ENCODE measurements around the gene PIGW.

DNA sequence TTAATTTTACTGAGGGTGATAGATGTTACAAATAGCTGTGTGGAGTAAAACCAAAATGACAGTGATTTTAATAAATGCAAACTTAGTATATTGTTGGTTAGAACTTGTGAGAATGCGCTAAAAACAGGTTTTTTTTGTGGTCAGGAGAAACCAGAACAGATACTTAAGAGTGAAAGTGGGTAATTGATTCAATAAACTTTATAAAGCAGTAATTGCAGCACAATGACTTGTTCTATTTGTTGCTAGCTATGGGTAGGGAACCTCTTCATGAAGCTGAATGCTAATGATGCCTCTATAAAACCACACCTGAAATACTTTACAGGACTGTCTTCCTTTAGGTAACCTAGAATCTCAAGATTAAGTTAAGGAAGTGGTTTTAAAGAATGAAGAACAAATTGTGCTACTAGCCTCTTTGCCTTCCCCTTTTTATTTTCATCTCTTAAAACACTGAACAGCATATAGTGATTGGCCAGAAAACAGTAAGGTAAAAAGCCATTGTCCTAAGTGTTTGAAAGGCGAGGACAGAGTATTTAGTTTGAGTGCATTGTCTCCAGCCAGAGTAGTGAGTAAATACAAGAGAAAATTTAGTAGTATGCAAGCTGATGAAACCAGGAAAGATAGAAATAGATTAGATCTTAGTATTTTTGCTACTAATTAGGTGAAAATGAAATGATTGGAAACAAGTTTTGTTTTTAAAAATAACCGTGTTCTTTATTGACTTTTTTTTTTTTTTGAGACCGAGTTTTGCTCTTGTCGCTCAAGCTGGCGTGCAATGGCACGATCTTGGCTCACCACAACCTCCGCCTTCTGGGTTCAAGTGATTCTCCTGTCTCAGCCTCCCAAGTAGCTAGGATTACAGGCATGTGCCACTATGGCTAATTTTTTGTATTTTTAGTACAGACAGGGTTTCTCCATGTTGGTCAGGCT is 16.0 kb downstream of the PIGW start:
- TF ChIP-seq CTCF (conservative IDR thresholded peaks at IDR 0.05 in 1 of 2, IDR thresholded peaks at IDR 0.05 in 1 of 2; ENCODE audit: low read depth in 1 of 2, low read length in 2 of 2) (no peak), EZH2 (IDR thresholded peaks at IDR 0.05; ENCODE audit: low read length, missing control alignments) (no peak)
